RWPE1 (cell line): ENCODE measurements around the gene BIN2.

Experiments
- CTCF ChIA-PET: fragments of 350-600 bp; sonication (Branson Sonifier 250); formaldehyde crosslinking; extraction: SDS; loops from one replicate; lab custom pipeline; 2021; lab: Yijun Ruan, JAX
- POLR2A ChIA-PET: fragments of 400-600 bp; formaldehyde crosslinking; extraction: SDS; loops from one replicate; lab custom pipeline; 2020; ENCODE audit warnings: antibody characterized with exemption; ENCODE audit not compliant: low non-redundant PET; lab: Yijun Ruan, JAX
- DNase-seq: peaks from one replicate; pipeline ENCODE4 v3.0.0; 2012; ENCODE audit warnings: low spot score
- H3K27ac ChIP-seq: fragments of 450-650 bp; 2 replicates; pipeline ENCODE4 v1.5.1; 2017
- CTCF ChIP-seq: fragments of 450-650 bp; conservative IDR thresholded peaks from 2 replicates; pipeline ENCODE4 v1.5.1; 2017; ENCODE audit warnings: low read depth, mild to moderate bottlenecking

BIN2 gene

DNA sequence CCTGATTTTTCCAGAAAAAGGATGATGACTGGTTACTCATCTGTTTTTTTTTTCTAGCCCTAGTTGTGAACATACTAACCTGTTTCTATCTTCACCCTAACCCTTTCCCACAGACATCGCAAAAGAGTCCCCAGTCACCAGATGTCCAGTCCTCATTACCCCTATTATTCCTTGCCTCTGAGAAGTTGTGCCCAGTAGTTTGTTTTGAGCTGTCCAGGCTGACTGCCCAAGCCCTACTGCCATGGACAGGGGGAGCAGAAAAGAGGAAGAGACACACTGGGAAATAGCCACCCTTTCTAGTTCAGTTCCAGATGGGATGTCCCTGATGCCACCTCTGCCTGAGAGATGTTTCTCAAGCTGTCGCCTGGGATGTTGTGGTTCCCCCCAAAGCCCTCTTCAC, 36.3 kb upstream of the BIN2 start:
- H3K27ac ChIP-seq, result no peak overlapping the region
- DNase-seq, result no peak
- ChIA-PET CTCF (interaction anchor here (0.5 to 1.9 kb wide), 3 partner anchors 60 to 120 kb away, joined by 3 to 4 read pairs (median 3); no protein-coding TSS in a partner anchor), POLR2A (no interaction called here)
- TF ChIP-seq CTCF, result no peak

- no peak for TF ChIP-seq CTCF
- DNase-seq, result no peak
- CTCF ChIA-PET, result interaction anchor here (1.5 kb wide), 1 partner anchor 61 kb away, joined by 3 read pairs; no protein-coding TSS in a partner anchor
- no peak overlapping the region for H3K27ac ChIP-seq
- POLR2A ChIA-PET, result no interaction called here
Measured at GRCh38 chr12:51359851-51360250, 35.9 kb upstream of the BIN2 start.

DNA sequence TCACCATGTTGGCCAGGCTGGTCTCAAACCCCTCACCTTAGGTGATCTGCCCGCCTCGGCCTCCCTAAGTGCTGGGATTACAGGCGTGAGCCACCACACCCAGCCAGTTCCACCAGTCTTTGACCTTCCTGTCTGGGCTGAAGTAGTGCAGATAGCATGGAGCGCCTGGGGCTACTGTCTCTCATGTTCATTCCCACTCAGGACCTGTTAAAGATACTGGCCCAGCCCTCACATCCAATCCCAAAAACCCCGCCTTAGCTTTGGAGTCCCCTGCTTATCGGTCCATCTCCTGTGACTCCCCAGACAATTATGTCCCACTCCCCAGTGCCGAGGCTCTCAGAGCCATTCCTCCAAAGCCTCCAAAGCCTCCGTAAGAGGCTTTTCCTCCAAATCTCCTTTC, 34.5 kb upstream of the BIN2 start:
- ChIA-PET CTCF (no interaction called here), POLR2A (no interaction called here)
- no peak for DNase-seq
- no peak for TF ChIP-seq CTCF
- H3K27ac ChIP-seq, result no peak overlapping the region

- ChIA-PET POLR2A (no interaction called here), CTCF (no interaction called here)
- no peak for DNase-seq
- H3K27ac ChIP-seq, result no peak overlapping the region
- no peak for TF ChIP-seq CTCF
Measured at GRCh38 chr12:51357374-51358047, 33.5 kb upstream of the BIN2 start.

DNA sequence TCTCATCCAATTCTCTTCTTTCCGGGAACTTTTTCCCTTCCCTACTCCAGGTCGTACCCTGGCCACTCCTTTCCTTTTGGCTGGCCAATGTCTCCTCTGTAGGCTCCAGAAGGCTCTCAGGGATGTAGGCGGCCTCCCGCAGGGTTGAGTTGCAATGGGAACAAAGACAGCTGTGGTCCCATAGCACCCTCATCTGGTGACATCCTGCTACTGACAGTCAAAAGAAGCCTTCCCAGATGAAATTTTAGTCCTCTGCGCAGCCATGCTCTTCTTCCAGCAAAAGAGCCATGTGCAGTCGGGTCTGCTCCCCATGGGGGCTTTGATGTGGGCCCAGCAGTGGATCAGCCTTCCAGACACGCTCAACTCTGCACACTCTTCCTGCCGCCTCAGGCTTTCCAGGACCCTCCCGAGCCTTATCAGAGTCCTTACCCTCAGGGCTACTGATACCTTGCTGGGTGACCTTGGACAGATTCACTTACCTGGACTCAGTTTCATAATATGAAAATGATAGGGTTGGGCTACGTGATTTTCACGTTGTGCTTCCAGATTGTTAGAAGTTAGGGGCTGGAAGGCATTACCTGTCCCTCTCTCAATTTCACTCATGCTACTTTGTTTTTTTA, 28.0 kb upstream of the BIN2 start:
- peak; percentile 39 for TF ChIP-seq CTCF

GRCh38 chr12:51349026-51349425, 25.1 kb upstream of the BIN2 start:
- H3K27ac ChIP-seq, result no peak overlapping the region
- POLR2A ChIA-PET, result no interaction called here
- CTCF ChIA-PET, result interaction anchor here (1.0 kb wide), 1 partner anchor 12 kb away, joined by 3 read pairs; no protein-coding TSS in a partner anchor
- DNase-seq, result no peak
- TF ChIP-seq CTCF, result no peak

More for the DNA sequence above, 28.0 kb upstream of the BIN2 start:
- POLR2A ChIA-PET, result no interaction called here
- H3K27ac ChIP-seq, result no peak overlapping the region
- no peak for DNase-seq
- CTCF ChIA-PET, result no interaction called here
